Heart left ventricle (tissue), 16 donors: ENCODE data around the gene LSP1. TPM values are rescaled to one million over a fixed set of nuclear protein-coding genes. Genes with fewer than 3 reads are reported as not detected.
A peak's percentile ranks its signal among the peaks of the same experiment; 100 is the strongest.

Source experiments
- ATAC-seq, 4 donors: fragments of 200-7000 bp; cut with Tn5 transposase; one replicate each; pipeline ENCODE4 v1.9.1; 2020 to 2022; ENCODE audit warnings: moderate library complexity in 4 of 4, mild to moderate bottlenecking in 3 of 4, moderate number of reproducible peaks in 1 of 4
- DNase-seq, 5 donors: peaks; one replicate each; pipeline ENCODE4 v3.0.0-alpha.2; 2020
- H3K27ac ChIP-seq, 12 donors: fragments of 200-600 bp; sonication (generic) in 4 of 12; one replicate each; pipeline versions ENCODE4 v1.5.0 to v1.8.0; 2016 to 2022; ENCODE audit warnings: mild to moderate bottlenecking in 2 of 12
- H3K27me3 ChIP-seq, 9 donors: fragments of 200-600 bp; sonication (generic) in 2 of 9; one replicate each; pipeline versions ENCODE4 v1.5.1 to v1.8.0; 2016 to 2022; ENCODE audit warnings: mild to moderate bottlenecking in 3 of 9
- H3K36me3 ChIP-seq, 9 donors: fragments of 200-600 bp; sonication (generic) in 2 of 9; one replicate each; pipeline versions ENCODE4 v1.5.0 to v1.8.0; 2018 to 2022; ENCODE audit warnings: mild to moderate bottlenecking in 2 of 9
- H3K4me1 ChIP-seq, 12 donors: fragments of 200-600 bp; sonication (generic) in 4 of 12; one replicate each; pipeline versions ENCODE4 v1.5.0 to v1.8.0; 2016 to 2022; ENCODE audit warnings: mild to moderate bottlenecking in 3 of 12
- H3K4me3 ChIP-seq, 12 donors: fragments of 200-600 bp; sonication (generic) in 4 of 12; one replicate each; pipeline versions ENCODE4 v1.5.0 to v1.8.0; 2017 to 2022; ENCODE audit warnings: mild to moderate bottlenecking in 9 of 12, moderate library complexity in 4 of 12
- H3K9me3 ChIP-seq, 12 donors: fragments of 200-600 bp; sonication (generic) in 4 of 12; one replicate each; pipeline versions ENCODE4 v1.5.0 to v1.8.0; 2016 to 2022; ENCODE audit warnings: mild to moderate bottlenecking in 1 of 12
- POLR2A ChIP-seq, 2 donors: fragments of 450-650 bp; IDR thresholded peaks; one replicate each; pipeline ENCODE4 v1.6.1; 2017; ENCODE audit warnings: antibody characterized with exemption in 2 of 2, mild to moderate bottlenecking in 2 of 2, moderate library complexity in 2 of 2
- WGBS, 4 donors: extraction: QIAGEN DNeasy Blood & Tissue Kit in 2 of 4; methylation state at CpG; one replicate each; pipeline versions ENCODE4 v1.1.5 to v1.1.7; 2013 to 2018; 5-methylcytosine and 5-hydroxymethylcytosine counted together
- intact Hi-C, 10 donors: fragments of 100-400 bp; cut with DNase I; formaldehyde crosslinking; loops; one replicate each; pipeline versions ENCODE4 v1.11.1 to v1.14.2; 2022
- polyA plus RNA-seq, 2 donors: library from polyadenylated mRNA; stranded (reverse); fragments of 200-250 nt; gene quantifications; one replicate each; pipeline ENCODE4 v1.2.3, GENCODE V29; 2013
- total RNA-seq, 9 donors: library from RNA; depleted of rRNA in 2 of 9; stranded (reverse); fragments of >200 nt in 2 of 9; fragmentation: NEBNext Ultra II Directional in 3 of 9; extraction: Animal tissue kit (Norgen Biotek cat#: 25700) in 3 of 9; gene quantifications; one replicate each; pipeline versions ENCODE4 v1.1.0 to v1.2.4, GENCODE V29; 2016 to 2023
- TF ChIP-seq, protein P1 (sequence below), 12 donors: fragments of 200-600 bp; sonication (generic) in 4 of 12; IDR thresholded peaks; one replicate each; pipeline versions ENCODE4 v1.5.0 to v1.8.0; 2018 to 2022; ENCODE audit warnings: antibody characterized with exemption in 12 of 12, mild to moderate bottlenecking in 5 of 12
- donor health status: ischemic (EF 13 %, LVEDD 7.1; RV severe dilation, severe dysfunction).
- donor health status: healthy with polysubstance abuse.
- donor health status: DM: no; HTN: yes; CAD: no.
- donor health status: DM: no; HTN: no; CAD: no.
- donor health status: ischemic (EF 25% LVEDD 6.9; RV normal size, moderate dysfunction).
- donor health status: ischemic (EF 25% LVEDD 5.7; RV mildly dilated, moderate dysfunction).
- donor health status: healthy.
- donor health status: DM: yes; HTN: yes; CAD: no.
- donor health status: ischemic (EF 35%, LVEDD 5.7; RV mildly dilated, moderate dysfunction).
- donor health status: nonischemic (EF 11% LVEDD 7.7; RV severe dilation, severe dysfunction).
- donor health status: DM: yes; HTN: yes; CAD: no.
- donor health status: PGD.
- donor health status: ischemic (EF 29% LVEDD 5.4; RV normal size, mild dysfunction).
- donor health status: nonischemic (EF 23%, LVEDD 6.1; RV moderate dilation, normal function).

Gene LSP1
- total and polyA plus RNA-seq, 11 donors: 10.0 to 86.8 (median 16.4) TPM

DNA sequence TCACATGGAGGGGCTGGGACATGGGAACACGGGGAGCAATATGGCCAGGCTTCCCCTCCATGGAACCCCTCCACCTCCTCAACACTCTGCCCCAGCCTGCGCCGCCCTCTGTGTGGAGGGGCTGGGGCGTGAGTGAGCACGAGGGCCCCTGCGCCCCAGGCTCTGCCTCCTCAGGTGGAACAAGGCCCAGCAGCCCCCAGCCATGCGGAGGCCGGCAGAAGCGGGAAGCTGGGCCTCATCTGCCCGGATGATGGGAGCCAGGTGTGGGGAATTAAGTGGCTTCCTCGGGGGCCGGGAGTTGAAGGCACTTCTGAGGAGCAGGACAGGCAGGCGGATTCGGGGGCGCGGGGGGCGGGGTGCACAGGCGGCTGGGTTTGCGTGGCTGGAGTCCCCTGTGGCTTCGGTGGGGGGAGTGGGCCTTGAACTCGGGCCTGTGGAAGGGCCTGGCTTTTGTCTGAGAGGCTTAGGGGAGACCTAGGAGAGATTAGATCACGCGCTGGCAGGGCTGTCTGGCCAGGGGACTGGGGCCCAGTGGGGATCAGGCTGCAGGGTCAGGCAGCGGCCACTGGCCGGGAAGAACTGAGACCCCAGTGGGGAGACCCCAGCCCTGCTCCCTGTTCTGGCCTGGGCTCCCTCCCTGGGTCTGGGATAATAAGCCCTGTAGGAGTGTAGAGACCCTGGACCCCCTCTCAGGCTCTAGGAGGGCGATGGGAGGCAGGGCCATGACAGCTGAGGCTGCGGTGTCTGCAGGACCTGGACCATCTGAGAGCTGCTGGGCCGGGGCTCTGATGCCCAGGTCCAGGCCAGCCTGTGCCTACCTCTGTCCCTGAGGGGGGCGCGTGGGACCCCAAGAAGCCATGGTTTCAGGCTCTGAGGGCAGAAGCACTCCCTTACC is 25.5 kb downstream of the LSP1 start:
- no peak for TF ChIP-seq POLR2A (IDR thresholded peaks at IDR 0.05)
- TF ChIP-seq, protein P1, sequence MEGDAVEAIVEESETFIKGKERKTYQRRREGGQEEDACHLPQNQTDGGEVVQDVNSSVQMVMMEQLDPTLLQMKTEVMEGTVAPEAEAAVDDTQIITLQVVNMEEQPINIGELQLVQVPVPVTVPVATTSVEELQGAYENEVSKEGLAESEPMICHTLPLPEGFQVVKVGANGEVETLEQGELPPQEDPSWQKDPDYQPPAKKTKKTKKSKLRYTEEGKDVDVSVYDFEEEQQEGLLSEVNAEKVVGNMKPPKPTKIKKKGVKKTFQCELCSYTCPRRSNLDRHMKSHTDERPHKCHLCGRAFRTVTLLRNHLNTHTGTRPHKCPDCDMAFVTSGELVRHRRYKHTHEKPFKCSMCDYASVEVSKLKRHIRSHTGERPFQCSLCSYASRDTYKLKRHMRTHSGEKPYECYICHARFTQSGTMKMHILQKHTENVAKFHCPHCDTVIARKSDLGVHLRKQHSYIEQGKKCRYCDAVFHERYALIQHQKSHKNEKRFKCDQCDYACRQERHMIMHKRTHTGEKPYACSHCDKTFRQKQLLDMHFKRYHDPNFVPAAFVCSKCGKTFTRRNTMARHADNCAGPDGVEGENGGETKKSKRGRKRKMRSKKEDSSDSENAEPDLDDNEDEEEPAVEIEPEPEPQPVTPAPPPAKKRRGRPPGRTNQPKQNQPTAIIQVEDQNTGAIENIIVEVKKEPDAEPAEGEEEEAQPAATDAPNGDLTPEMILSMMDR (IDR thresholded peaks at IDR 0.05): no peak
- WGBS, 4 donors: 79 to 91% (median 82%) methylated on average over 23 to 30 of the region's 30 CpGs
- no peak overlapping the region for H3K4me3 ChIP-seq
- H3K9me3 ChIP-seq: no peaks in the 10 kb centered on the region
- H3K27me3 ChIP-seq: no peaks in the 10 kb centered on the region
- H3K36me3 ChIP-seq: peaks cover 0 to 8% (median 0%) of the 10 kb centered on the region in 9 donors
- ATAC-seq (peak in 1 of 4 donors; percentile 4), DNase-seq (peak; percentile 46 to 72 (median 61))
- intact Hi-C loops: no loop called here
- peaks cover 32 to 83% (median 70%) of the 10 kb centered on the region in 12 donors for H3K4me1 ChIP-seq
- H3K27ac ChIP-seq: peak overlapping the region; percentile 69 to 99 (median 96)

DNA sequence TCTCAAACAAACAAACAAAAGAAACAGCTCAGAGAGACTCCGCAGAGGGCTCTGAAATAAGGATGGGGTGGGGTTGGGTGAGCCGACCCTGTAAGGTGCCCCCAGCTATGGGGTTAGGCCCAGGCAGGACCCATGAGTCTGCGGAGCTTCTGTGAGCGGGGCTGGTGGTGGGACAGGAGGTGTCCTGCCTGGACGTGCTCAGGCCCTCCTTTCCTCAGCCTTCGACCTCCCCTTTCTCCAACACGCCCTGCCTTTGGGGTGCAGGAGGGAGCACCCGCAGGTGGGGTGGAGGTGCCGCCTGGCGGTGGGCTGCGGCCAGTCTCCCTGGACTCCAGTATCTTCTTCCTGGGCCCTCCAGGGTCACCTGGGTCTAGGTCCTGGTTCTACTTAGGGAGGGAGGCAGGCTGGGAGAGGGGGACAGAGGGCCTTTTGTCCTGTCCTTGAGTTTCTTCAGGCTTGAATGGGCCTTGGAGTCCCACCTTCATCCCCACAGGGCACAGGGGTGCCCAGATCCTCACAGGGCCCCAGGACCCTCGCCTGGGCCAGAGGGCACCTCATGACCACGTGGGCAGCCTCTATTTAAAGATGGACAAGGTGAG is 26.6 kb downstream of the LSP1 start:
- Histone ChIP-seq H3K27ac (peak overlapping the region; percentile 85 to 99 (median 96)), H3K4me1 (peaks cover 32 to 83% (median 70%) of the 10 kb centered on the region in 12 donors), H3K36me3 (peaks cover 0 to 19% (median under 1%) of the 10 kb centered on the region in 9 donors), H3K27me3 (no peaks in the 10 kb centered on the region), H3K4me3 (no peak overlapping the region), H3K9me3 (no peaks in the 10 kb centered on the region)
- TF ChIP-seq POLR2A (IDR thresholded peaks at IDR 0.05): no peak
- TF ChIP-seq, protein P1 (IDR thresholded peaks at IDR 0.05): no peak
- 83 to 92% (median 89%) methylated on average over 8 to 13 of the region's 13 CpGs for WGBS, 4 donors
- no peak for ATAC-seq
- intact Hi-C loops: no loop called here
- peak in 4 of 5 donors; percentile 7 to 46 (median 32) for DNase-seq

DNA sequence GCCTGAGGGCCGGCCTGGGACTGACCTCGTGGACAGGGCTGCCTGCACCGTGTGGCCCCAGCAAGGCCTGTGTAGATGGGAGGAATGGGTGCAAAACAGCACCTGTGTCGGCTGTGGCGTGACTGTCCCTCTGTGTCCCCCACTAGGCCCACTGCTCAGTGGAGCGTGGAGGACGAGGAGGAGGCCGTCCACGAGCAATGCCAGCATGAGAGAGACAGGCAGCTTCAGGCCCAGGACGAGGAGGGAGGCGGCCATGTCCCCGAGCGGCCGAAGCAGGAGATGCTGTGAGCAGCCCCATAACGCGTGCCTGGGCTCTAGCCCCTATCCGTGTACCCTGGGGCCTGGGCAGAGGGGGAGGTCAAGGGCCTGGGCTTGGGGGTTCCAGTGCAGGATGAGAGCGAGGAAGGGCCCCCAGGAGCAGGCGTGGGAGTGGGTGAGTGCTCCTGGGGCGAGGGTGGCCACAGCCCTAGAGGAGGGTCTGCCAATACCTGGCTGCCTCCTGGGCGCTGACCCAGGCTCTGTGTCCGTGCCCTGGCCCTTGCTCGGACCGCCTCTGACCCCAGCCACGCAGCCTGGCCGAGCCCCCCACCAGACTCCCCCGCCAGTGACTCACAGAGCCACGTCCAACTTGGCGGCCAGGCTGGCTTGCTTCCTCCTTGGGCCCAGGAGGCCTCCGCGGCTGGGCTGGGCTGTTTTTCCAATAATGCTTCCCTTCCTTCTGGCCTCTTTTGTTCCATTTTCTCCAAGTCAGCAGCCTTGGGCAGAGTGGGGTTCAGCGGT is 27.2 kb downstream of the LSP1 start:
- WGBS, 4 donors: 49 to 76% (median 66%) methylated on average over 26 to 32 of the region's 32 CpGs
- Histone ChIP-seq H3K27ac (peak overlapping the region; percentile 85 to 99 (median 96)), H3K27me3 (no peaks in the 10 kb centered on the region), H3K36me3 (peaks cover 0 to 26% (median 7%) of the 10 kb centered on the region in 9 donors), H3K4me1 (peaks cover 32 to 79% (median 67%) of the 10 kb centered on the region in 12 donors), H3K9me3 (no peaks in the 10 kb centered on the region), H3K4me3 (no peak overlapping the region)
- intact Hi-C loops: loop anchor here (5.0 to 10.0 kb wide), 6 partner anchors 37 to 272 kb away; partner anchors contain the start of genes TNNT3 (in 6 of the 10) and TNNI2 (in 1 of the 10)
- TF ChIP-seq POLR2A (IDR thresholded peaks at IDR 0.05): no peak
- TF ChIP-seq, protein P1 (IDR thresholded peaks at IDR 0.05): no peak
- peak; percentile 45 to 77 (median 70) for ATAC-seq
- DNase-seq: peak; percentile 85 to 91 (median 89)
